HG02852 (cell line): Measurements from ENCODE around the gene KDM4B.
A peak's percentile ranks its signal among the peaks of the same experiment; 100 is the strongest.

Experiments
- ATAC-seq: cut with Tn5 transposase; IDR thresholded peaks from one replicate; pipeline ENCODE4 v1.9.1; 2021; ENCODE audit warnings: mild to moderate bottlenecking, moderate library complexity; ENCODE audit not compliant: unreplicated experiment

The KDM4B gene

DNA sequence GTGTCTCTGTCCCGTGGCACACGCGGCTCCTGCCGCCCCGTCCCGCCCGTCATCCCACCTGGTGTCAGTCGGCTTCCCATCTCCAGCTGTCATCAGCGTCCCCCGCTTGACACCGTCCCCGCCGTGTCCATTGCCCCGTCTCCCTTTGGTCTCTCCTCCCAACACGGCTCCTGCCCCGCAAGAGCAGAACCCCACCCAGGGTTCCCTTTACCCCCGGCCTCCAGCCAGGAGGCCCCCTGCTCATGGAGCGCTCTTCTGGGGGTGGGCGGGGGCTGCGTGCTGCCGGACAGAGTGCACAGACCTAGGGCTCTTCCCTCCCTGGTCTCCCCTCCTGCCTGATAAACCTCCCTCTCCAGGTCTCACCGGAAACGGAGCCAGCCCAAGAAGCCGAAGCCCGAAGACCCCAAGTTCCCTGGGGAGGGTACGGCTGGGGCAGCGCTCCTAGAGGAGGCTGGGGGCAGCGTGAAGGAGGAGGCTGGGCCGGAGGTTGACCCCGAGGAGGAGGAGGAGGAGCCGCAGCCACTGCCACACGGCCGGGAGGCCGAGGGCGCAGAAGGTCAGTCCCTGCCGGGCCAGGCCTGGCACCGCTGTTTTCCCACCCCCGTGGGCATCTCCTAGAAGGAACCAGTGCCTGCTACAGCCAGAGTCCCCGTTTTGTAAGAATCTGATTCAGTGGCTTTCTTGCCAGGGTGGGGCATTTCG, 150.5 kb downstream of the KDM4B start:
- no peak for ATAC-seq

DNA sequence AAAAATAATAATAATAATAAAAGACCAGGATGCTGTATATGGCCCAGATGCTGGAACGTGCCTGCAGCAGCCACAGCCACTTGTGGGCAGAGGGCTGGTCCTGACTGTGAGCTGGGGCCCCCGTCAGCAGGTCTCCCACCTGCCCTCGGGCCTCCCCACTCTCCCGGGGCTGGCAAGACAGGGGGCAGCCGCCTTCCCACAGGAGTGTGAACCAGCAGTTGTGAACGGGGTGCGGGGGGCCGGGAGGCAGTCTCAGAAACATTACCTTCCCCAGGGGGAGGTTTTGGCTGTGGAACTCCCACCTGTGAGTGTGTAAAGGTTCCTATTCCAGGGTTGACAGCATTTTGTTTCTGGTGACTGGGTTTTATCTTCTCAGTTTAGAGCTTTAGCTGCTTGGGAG, 151.4 kb downstream of the KDM4B start:
- no peak for ATAC-seq

DNA sequence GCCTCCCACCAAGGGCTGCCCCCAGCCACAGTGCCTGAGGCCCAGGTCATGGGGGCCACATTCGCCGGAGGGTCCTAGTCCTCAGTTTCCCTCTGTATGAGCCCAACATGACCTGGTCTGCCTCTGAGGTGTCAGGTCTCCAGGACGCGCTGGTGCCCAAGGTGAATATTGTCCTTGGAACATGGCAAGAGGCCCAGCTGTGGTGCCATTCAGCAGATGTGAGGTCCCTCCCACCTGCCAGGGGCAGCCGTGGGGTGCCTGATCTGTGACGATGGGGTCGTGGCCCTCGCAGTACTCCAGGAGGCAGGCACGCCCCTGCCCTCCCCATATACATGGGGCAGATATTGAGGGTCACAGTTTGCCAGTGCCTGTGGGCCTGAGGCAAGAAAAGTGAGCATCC, 151.9 kb downstream of the KDM4B start:
- no peak for ATAC-seq

DNA sequence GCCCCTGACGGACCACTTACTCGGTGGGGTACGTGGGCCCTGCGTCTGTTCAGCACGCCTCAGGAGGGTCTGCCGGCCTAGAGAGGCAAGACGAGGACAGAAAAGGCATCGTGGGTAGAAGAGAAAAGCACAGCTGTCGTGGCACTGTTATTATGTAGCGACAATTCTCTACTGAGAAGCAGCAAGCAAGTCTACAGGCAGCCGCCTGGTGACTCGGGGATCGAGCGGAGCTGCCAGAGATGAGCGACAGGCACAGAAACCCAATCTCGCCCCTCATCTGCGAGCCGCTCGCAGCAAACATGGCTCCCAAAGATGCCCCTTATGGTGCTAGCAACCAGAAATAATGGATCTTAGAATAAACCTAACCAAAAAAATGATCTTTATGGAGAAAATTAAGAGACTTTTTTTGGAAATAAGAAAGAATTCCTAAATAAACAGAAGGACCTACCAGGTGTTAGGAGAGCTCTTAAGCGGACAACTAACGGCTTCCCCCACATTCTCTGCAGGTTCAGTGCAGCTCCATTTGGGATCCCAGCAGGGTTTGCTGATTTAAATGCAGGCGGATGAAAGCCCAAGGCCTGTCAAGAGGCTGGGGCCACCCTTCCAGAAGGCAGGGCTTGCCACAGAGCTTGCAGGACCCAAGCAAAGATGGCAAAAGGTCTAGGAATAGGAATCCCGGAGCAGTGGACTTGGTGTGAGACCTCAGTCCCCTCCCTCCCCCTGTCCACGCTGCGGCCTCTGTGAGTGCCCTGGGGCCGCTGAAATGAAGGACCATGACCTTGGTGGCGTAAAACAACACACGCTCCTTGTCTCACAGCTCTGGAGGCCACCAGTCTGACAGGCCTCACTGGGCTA, 152.6 kb downstream of the KDM4B start:
- no peak for ATAC-seq

DNA sequence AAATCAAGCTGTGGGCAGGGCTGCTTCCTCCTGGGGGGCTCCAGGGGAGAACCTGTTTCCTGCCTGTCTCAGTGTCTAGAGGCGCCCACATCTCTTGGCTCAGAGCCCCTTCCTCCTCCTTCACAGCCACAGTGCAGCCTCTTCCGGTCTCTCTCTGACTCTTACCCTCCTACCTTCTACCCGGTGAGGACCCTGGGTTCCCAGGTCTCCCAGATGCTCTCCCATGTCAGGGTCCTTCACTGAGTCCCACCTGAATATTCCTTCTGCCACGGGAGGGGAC, 153.1 kb downstream of the KDM4B start:
- no peak for ATAC-seq

DNA sequence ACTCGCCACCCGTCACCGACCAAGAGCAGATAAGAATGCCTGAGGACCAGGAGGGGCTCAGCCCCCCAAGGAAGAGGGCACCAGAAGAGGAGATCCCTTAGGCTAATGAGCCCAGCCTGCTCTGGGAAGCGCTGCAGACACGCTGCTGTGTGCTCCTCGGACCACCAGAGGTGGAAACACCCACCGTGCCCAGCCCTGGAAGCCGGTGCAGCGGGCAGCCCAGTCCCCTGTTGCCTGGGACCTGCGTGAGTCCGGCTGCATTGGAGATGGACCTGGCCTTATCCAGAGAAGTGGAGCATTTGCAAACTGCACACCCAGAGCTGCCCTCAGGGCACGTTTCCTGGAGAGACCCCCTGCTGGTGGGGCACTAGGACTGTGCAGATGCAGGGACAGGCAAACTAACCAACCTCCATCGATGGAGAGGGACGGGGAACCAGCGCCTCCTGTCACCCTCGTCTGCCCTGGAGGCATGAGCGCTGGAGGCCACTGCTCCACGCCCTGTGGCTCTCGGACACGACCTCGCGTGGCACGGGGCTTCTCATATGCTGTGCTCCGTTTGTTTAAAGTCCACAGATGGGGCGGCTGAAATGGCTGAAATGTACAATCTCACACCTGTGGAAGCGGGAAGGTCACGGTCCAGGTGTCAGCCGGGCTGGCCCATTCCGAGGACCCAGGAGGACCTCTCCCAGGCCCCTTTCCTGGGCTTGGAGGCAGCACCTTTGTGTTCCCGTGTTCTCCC, 153.9 kb downstream of the KDM4B start:
- ATAC-seq = no peak

DNA sequence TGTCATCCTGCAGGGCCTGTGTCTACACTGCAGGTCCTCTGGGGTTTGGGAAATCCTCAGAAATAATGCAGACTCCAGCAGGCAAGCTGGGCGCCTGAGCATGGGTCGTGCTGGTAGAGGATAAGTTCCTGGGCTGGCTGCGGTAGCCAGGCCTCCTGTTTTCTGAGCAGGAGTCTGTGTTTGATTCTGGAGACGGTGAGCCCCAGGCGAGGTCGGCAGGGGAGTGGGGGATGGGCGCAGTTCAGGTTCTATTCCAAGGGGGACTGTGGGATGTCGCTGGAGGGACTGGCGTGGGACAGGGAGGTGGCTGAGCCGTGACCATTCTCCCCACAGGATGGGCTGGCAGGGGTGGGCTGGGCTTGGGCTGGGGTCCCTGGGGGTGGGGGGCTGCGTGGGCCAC, 154.7 kb downstream of the KDM4B start:
- ATAC-seq = no peak

DNA sequence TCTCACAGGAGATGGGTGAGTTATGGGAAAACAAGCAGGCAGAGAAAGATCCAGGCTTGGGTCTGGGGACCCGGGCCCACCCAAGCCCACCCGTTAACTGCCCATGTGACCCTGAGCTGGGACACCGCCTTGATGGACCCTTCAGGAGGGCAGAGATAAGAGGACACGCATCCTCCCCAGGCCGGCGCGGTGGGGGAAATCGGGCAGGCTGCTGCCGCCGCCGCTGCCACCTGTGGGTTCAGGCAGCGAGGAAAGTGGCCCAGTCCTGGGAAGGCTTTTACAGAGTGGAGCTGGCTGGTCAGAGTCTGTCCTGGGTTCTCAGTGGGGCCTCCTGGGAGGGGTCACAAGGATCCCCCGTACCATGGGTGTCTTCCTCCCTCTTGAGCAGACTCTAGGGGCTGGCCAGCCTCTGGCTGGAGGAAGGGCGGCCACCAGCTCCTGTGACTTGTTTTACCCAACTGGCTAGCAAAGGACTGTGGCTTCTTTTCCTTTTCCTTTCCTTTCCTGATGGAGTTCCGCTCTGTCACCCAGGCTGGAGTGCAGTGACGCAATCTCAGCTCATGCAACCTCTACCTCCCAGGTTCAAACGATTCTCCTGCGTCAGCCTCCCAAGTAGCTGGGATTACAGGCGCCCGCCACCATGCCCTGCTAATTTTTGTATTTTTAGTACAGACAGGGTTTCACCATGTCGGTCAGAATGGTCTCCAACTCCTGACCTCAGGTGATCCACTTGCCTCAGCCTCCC, 155.4 kb downstream of the KDM4B start:
- ATAC-seq = no peak

DNA sequence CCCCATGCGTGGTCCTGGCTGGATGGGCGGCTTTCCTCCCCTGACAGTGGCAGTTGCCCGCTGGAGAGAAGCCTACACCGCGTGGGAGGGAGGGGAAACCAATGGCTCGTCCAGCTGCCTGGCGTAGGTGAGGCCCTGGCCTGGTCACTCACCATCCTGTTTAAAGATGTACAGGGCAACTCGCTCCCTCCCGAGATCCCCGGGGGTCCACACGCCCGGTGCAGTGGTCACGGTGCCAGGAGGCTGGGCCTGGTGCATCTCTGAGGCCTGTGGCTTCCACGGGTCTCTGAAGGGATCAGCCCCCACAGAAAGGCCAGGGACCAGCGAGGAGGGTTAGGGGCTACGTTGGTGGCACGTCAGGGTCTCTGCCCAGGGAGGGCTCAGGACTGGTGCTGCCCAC, 156.5 kb downstream of the KDM4B start:
- no peak for ATAC-seq

DNA sequence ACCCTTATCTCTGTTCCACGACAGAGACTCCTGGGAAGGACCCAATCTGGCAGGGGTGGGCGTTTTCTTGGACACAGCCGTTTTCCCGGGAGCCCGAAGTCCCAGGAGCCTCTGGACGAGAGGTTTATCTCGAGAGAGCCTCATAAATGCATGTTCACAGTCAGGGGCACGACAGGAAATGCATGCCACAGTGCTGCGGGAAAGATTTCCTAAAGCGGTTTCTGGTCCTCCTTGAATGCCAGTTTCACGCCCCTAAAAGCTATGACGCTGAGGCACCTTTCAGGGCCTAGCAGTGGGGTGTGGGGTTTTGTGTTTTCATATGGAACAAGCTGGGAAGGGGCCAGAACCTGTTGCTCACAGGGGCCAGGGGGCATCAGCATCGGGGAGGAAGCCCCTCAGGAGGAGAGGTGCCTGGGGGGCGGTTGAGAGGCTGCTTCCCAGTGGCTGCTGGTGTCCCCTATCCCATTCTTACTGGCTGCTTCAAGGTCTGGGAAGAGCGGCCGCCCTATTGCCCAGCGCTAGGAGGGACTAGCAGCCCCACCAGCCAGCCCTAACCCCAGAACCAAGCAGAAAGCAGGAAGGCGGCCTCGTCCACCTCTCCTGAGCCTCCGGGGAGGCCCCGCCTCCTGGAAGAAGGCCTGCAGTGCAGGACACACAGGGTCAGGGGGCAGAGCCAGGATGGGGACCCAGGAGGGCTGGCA, 157.0 kb downstream of the KDM4B start:
- ATAC-seq = no peak

DNA sequence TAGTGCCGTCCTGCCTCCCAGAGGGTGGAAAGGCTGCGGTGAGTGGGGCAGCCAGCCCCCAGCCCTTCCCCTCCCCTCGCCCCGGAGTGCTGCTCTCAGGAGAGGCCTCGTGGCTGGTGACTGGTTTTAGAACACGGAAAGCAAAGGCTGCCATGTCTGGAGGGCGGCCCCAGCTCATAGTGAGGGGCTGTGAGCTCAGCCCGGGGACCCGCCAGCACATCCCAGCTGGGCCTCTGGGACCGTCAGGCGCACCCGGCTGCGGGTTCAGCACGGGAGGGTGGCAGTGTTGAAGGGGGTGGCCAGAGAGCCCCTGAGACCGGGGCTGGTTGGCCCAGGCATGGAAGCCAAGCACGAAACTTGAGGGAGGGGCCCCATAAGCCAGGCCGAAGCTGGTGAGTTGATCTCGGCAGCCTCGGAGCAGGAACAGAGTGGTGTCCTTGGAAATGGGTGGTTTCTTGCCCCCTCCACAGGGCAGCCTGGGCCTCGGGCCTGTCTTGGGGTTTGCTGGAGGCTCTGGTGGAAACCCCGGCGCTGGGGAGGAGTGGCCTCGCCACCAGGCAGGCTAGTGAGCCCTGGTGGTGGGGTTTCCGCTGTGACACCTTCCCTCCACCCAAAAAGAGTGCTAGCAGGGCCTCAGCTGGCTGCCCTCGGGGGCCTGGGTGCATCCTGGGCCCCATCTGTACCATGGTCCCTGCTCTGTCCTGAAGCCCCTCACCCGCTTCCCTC, 157.7 kb downstream of the KDM4B start:
- ATAC-seq = no peak

DNA sequence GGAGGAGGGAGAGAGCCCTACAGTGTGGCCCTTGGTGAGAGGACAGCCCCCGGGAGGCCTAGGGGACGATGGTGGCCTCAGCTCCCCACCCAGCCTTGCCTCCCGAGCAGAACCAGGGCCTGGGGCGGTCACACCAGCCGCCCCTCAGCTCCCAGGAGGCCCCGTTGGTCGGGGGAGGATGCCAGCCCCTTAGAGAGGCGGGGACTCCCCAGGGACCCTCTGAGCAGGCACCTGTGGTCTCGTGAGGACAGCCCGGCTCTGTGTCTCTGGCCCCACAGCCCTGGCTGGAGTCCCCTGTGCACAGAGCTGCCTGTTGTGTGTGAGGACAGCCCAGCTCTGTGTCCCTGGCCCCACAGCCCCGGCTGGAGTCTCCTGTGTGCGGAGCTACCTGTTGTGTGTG, 158.8 kb downstream of the KDM4B start:
- ATAC-seq = no peak

DNA sequence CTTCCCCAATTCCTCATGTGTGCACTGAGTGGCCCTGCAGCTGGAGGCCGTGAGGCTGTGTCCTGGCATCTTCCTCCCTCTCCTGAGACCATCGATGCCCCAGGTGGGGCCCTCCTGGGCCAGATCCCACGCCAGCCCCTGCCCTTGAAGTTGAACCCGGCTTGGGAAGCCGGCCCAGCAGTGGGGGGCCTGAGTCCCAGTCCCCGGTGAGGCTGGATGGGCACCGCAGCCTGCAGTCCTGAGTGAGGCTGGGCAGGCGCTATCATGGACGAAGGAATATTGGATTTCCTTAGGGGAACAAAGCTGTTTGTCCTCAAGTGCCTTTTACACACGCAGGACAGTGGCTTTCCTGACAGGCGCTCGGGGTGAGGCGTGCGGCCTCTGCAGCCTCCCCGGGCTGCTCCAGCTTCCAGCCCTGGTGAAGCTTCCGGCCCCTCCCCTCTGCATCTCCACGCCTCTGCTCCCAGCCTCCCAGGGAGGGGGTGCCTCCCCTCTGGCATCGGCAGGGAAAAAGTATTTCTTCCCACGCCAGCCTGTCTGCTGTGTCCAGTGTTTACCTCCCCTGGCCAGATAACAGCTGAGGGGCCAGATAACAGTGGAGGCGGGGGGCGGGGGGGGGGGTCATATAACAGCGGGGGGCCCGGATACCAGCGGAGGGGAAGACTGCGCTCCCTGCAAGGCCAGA, 159.5 kb downstream of the KDM4B start:
- no peak for ATAC-seq

DNA sequence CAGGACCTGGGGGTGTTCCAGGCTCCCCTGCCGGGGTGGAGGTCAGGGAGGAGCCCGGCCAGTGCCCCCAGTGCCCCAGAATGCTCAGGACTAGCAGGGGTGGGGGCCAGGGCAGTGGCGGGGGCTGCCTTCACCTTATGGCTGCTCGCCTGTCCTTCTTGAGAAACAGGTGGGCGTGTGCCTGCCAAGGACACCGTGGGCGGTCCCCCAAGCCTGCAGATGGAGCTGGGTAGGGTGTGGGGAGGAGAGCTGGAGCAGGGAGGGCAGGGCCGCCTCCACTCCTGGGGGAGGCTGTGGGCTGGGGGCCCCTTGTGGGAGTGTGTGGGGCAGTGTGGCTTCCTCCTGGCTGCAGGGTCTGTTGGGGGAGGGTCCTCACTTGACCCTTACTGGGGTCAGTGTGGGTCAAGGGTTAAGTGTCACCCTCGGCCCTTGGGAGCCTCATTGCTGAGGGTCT, 160.1 kb downstream of the KDM4B start:
- no peak for ATAC-seq

DNA sequence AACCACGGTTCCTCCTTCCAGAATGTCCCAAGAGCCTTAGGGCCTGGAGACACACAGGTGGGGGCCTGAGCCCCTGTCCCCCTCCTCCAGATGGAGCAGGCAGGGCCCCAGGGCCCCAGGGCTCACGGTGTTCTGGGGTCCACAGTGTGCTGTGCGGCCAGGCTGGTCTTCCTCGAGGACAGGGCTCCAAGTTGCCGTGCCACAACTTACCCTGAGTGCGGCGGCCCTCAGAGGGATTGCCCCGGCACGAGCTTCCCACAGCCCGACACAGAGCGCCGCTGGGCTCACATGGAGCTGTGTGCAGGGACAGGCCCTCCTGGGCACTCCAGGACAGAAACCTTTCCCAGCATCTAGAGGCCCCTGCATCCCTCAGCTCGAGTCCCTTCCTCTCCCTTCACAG, 160.8 kb downstream of the KDM4B start:
- no peak for ATAC-seq

DNA sequence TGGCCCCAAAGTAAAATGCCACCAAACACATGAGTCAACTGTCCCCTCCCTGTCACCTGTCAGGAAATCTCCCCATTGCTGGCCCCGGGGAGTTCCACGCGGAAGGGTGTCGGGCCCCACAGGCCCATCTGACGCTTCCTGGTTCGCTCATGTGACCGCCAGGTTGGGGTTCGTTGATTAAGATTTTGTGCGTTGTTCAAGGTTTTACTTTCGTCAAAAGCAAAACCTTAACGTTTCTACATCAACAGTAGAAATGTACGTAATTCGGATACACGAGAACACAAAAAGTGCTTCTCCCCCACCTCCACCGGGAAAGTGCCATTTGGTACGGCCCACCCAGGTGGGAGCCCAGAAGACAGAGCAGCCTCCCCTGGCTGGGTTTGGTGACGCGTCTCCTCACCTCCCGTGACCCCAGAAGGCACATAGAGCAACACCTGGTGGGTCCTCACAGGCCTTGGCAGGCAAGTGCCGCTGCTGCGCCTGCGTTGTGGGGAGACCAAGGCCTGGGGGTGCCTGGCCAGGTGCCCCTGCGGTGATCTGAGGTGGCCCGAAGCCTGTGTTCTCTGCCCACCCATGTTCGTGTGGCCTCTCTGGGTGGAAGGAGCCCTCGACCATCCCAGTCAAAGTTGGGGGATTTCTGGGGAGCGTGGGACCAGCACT, 161.6 kb downstream of the KDM4B start:
- ATAC-seq = peak; percentile 48

DNA sequence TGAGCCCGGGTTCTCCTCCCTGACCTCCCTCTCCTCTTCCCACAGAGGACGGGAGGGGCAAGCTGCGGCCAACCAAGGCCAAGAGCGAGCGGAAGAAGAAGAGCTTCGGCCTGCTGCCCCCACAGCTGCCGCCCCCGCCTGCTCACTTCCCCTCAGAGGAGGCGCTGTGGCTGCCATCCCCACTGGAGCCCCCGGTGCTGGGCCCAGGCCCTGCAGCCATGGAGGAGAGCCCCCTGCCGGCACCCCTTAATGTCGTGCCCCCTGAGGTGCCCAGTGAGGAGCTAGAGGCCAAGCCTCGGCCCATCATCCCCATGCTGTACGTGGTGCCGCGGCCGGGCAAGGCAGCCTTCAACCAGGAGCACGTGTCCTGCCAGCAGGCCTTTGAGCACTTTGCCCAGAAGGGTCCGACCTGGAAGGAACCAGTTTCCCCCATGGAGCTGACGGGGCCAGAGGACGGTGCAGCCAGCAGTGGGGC, 162.2 kb downstream of the KDM4B start:
- ATAC-seq = peak; percentile 42

DNA sequence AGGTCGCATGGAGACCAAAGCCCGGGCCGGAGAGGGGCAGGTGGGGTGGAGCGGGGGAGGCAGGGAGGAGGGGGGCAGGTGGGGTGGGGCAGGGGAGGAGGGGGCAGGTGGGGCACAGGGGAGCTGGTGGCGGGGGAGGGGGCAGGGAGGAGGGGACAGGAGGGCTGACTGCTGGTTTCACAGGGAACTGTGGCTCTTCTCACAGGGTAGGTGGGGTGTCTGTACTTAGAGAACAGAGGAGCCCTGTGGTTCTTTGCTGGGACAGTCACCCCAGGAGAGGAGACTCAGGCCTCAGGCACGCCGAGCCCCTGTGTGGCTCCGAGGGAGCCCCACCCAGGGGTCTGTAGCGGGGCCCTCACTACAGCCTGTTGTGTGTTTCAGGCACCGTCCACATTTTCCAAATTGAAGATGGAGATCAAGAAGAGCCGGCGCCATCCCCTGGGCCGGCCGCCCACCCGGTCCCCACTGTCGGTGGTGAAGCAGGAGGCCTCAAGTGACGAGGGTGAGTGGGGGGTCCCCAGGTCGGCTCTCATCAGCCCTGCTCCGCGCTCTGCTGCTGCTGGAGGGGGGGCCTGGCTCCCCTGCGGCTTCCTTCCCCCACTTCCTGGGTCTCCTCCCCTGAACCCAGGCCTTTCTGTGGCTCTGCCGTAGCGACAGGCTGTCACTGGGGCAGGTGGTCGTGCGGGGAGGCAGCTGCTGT, 162.7 kb downstream of the KDM4B start:
- no peak for ATAC-seq
